Liver (tissue), 3 donors: ENCODE results near the gene MGAT4C.

ENCODE experiments used
- CTCF ChIP-seq: fragments of 150-350 bp; IDR thresholded peaks from 2 replicates; pipeline ENCODE4 v1.5.1; 2017; ENCODE audit warnings: improper control_type of control experiment, low read depth, low read length; ENCODE audit not compliant: missing input control
- RAD21 ChIP-seq, 2 donors: IDR thresholded peaks; 2 replicates each; pipeline ENCODE4 v1.6.1; 2016; ENCODE audit warnings: antibody characterized with exemption in 2 of 2, mild to moderate bottlenecking in 2 of 2
- TAF1 ChIP-seq: conservative IDR thresholded peaks from 2 replicates; pipeline ENCODE4 v1.6.1; 2016; ENCODE audit warnings: antibody characterized with exemption, mild to moderate bottlenecking
- donor health status: healthy.
- donor health status: healthy.

GRCh38 chr12:86172913-86173443 lies 83.2 kb downstream of the MGAT4C start:
- TF ChIP-seq RAD21 (IDR thresholded peaks at IDR 0.05): no peak
- TF ChIP-seq CTCF: no peak
- no peak for TF ChIP-seq TAF1
